HEK293 (cell line): ENCODE data around the gene SOX6.

Source experiments
- CTCF ChIA-PET: fragments of 350-600 bp; formaldehyde crosslinking; extraction: SDS; loops from one replicate; lab custom pipeline; 2021; ENCODE audit warnings: antibody characterized with exemption; lab: Yijun Ruan, JAX
- POLR2A ChIA-PET: fragments of 300-600 bp; formaldehyde crosslinking; extraction: SDS; loops from one replicate; lab custom pipeline; 2020; ENCODE audit warnings: antibody characterized with exemption, inconsistent platforms; lab: Yijun Ruan, JAX
- H3K27ac ChIP-seq: fragments of 200-500 bp; sonication (Bioruptor generic); 2 replicates; pipeline ENCODE4 v1.5.1; 2014; ENCODE audit warnings: low read depth, low read length, control low read depth, inconsistent platforms; ENCODE audit errors: extremely low read depth
- H3K36me3 ChIP-seq, 2 experiments: fragments of 200-500 bp in 1 of 2; sonication (Bioruptor generic) in 1 of 2; 1 replicate in 1 of 2; 2 replicates in 1 of 2; pipeline ENCODE4 v1.5.1; 2014 to 2017; ENCODE audit warnings: inconsistent platforms in 2 of 2, low read length in 2 of 2; ENCODE audit not compliant: control insufficient read depth in 2 of 2, insufficient read depth in 1 of 2
- H3K4me1 ChIP-seq: fragments of 200-500 bp; sonication (Bioruptor generic); 2 replicates; pipeline ENCODE4 v1.5.1; 2014; ENCODE audit warnings: mild to moderate bottlenecking, low read length, inconsistent platforms; ENCODE audit not compliant: control insufficient read depth, insufficient read depth
- H3K4me3 ChIP-seq: 2 replicates; pipeline ENCODE4 v1.5.1; 2011; ENCODE audit warnings: low read depth, mild to moderate bottlenecking, control low read depth, low read length, moderate library complexity
- H3K9me3 ChIP-seq: fragments of 200-500 bp; sonication (Bioruptor generic); 2 replicates; pipeline ENCODE4 v1.5.1; 2014; ENCODE audit warnings: low read depth, low read length, inconsistent platforms; ENCODE audit not compliant: control insufficient read depth, insufficient read depth
- EGR2 ChIP-seq: fragments of 450-650 bp; formaldehyde crosslinking; IDR thresholded peaks from 2 replicates; pipeline ENCODE4 v1.5.1; 2016; ENCODE audit warnings: low read depth, missing biosample characterization, missing genetic modification characterization
- GFI1B ChIP-seq: fragments of 450-650 bp; formaldehyde crosslinking; IDR thresholded peaks from 2 replicates; pipeline ENCODE4 v1.5.1; 2016; ENCODE audit warnings: missing biosample characterization, missing genetic modification characterization
- GLIS1 ChIP-seq: fragments of 450-650 bp; formaldehyde crosslinking; IDR thresholded peaks from 2 replicates; pipeline ENCODE4 v1.5.1; 2016; ENCODE audit warnings: missing biosample characterization, missing genetic modification characterization
- HOXA7 ChIP-seq: sonication (generic); formaldehyde crosslinking; IDR thresholded peaks from 2 replicates; pipeline ENCODE4 v1.8.1; 2022; ENCODE audit warnings: missing genetic modification reagents, borderline replicate concordance
- KLF1 ChIP-seq: fragments of 450-650 bp; formaldehyde crosslinking; IDR thresholded peaks from 2 replicates; pipeline ENCODE4 v1.5.1; 2016; ENCODE audit warnings: missing biosample characterization, missing genetic modification characterization
- KLF10 ChIP-seq: fragments of 450-650 bp; IDR thresholded peaks from 2 replicates; pipeline ENCODE4 v1.5.1; 2018; ENCODE audit warnings: missing biosample characterization, mild to moderate bottlenecking, missing genetic modification characterization
- MZF1 ChIP-seq: fragments of 450-650 bp; formaldehyde crosslinking; IDR thresholded peaks from 2 replicates; pipeline ENCODE4 v1.5.1; 2017; ENCODE audit warnings: missing biosample characterization, missing genetic modification characterization, borderline replicate concordance
- ZFHX2 ChIP-seq: fragments of 450-650 bp; formaldehyde crosslinking; conservative IDR thresholded peaks from 2 replicates; pipeline ENCODE4 v1.5.1; 2016; ENCODE audit warnings: missing biosample characterization, missing genetic modification characterization
- ZNF148 ChIP-seq: fragments of 450-650 bp; formaldehyde crosslinking; IDR thresholded peaks from 2 replicates; pipeline ENCODE4 v1.5.0; 2017; ENCODE audit warnings: missing biosample characterization, missing genetic modification characterization, borderline replicate concordance
- ZNF202 ChIP-seq: fragments of 450-650 bp; formaldehyde crosslinking; IDR thresholded peaks from 2 replicates; pipeline ENCODE4 v1.5.1; 2016; ENCODE audit warnings: missing biosample characterization, missing genetic modification characterization, borderline replicate concordance
- ZNF211 ChIP-seq: fragments of 450-650 bp; formaldehyde crosslinking; IDR thresholded peaks from 2 replicates; pipeline ENCODE4 v1.5.1; 2016; ENCODE audit warnings: low read depth, missing biosample characterization, missing genetic modification characterization
- ZNF394 ChIP-seq: fragments of 450-650 bp; formaldehyde crosslinking; IDR thresholded peaks from 2 replicates; pipeline ENCODE4 v1.5.1; 2016; ENCODE audit warnings: missing biosample characterization, missing genetic modification characterization, mild to moderate bottlenecking, moderate library complexity, borderline replicate concordance
- ZNF530 ChIP-seq: fragments of 450-650 bp; formaldehyde crosslinking; IDR thresholded peaks from 2 replicates; pipeline ENCODE4 v1.5.1; 2016; ENCODE audit warnings: low read depth, missing biosample characterization, missing genetic modification characterization
- ZNF544 ChIP-seq: fragments of 450-650 bp; formaldehyde crosslinking; IDR thresholded peaks from 2 replicates; pipeline ENCODE4 v1.5.0; 2017; ENCODE audit warnings: missing biosample characterization, missing genetic modification characterization
- ZNF639 ChIP-seq: fragments of 450-650 bp; formaldehyde crosslinking; IDR thresholded peaks from 2 replicates; pipeline ENCODE4 v1.5.1; 2016; ENCODE audit warnings: missing biosample characterization, missing genetic modification characterization
- ZNF692 ChIP-seq: fragments of 450-650 bp; formaldehyde crosslinking; IDR thresholded peaks from 2 replicates; pipeline ENCODE4 v1.5.1; 2016; ENCODE audit warnings: missing biosample characterization, missing genetic modification characterization
- ZNF792 ChIP-seq: fragments of 450-650 bp; formaldehyde crosslinking; IDR thresholded peaks from 2 replicates; pipeline ENCODE4 v1.5.1; 2016; ENCODE audit warnings: missing biosample characterization, missing genetic modification characterization
- ZNF837 ChIP-seq: fragments of 450-650 bp; formaldehyde crosslinking; IDR thresholded peaks from 2 replicates; pipeline ENCODE4 v1.5.1; 2016; ENCODE audit warnings: missing biosample characterization, missing genetic modification characterization
- TF ChIP-seq, protein P1 (sequence below): fragments of 450-650 bp; formaldehyde crosslinking; IDR thresholded peaks from 2 replicates; pipeline ENCODE4 v1.5.1; 2016; ENCODE audit warnings: missing biosample characterization, missing genetic modification characterization, borderline replicate concordance
- TF ChIP-seq, protein P2 (sequence below): fragments of 450-650 bp; formaldehyde crosslinking; IDR thresholded peaks from 2 replicates; pipeline ENCODE4 v1.5.1; 2016; ENCODE audit warnings: missing biosample characterization, missing genetic modification characterization
- TF ChIP-seq, protein P3 (sequence below): fragments of 450-650 bp; formaldehyde crosslinking; IDR thresholded peaks from 2 replicates; pipeline ENCODE4 v1.5.1; 2016; ENCODE audit warnings: missing biosample characterization, missing genetic modification characterization

Gene SOX6

GRCh38 chr11:16287630-16288280, 68.6 kb downstream of the SOX6 start:
- CTCF ChIA-PET: interaction anchor here (0.6 kb wide), 1 partner anchor 657 kb away, joined by 4 read pairs; no protein-coding TSS in a partner anchor
- Histone ChIP-seq H3K4me3 (no peak overlapping the region), H3K9me3 (no peaks in the 10 kb centered on the region)
- TF ChIP-seq GFI1B (tag by site-specific recombination) (no peak), ZNF394 (tag by site-specific recombination) (no peak), MZF1 (no peak), EGR2 (tag by site-specific recombination) (no peak), ZFHX2 (tag by site-specific recombination) (no peak), GLIS1 (no peak), HOXA7 (CRISPR knock-in tag) (no peak)
- TF ChIP-seq, protein P1, sequence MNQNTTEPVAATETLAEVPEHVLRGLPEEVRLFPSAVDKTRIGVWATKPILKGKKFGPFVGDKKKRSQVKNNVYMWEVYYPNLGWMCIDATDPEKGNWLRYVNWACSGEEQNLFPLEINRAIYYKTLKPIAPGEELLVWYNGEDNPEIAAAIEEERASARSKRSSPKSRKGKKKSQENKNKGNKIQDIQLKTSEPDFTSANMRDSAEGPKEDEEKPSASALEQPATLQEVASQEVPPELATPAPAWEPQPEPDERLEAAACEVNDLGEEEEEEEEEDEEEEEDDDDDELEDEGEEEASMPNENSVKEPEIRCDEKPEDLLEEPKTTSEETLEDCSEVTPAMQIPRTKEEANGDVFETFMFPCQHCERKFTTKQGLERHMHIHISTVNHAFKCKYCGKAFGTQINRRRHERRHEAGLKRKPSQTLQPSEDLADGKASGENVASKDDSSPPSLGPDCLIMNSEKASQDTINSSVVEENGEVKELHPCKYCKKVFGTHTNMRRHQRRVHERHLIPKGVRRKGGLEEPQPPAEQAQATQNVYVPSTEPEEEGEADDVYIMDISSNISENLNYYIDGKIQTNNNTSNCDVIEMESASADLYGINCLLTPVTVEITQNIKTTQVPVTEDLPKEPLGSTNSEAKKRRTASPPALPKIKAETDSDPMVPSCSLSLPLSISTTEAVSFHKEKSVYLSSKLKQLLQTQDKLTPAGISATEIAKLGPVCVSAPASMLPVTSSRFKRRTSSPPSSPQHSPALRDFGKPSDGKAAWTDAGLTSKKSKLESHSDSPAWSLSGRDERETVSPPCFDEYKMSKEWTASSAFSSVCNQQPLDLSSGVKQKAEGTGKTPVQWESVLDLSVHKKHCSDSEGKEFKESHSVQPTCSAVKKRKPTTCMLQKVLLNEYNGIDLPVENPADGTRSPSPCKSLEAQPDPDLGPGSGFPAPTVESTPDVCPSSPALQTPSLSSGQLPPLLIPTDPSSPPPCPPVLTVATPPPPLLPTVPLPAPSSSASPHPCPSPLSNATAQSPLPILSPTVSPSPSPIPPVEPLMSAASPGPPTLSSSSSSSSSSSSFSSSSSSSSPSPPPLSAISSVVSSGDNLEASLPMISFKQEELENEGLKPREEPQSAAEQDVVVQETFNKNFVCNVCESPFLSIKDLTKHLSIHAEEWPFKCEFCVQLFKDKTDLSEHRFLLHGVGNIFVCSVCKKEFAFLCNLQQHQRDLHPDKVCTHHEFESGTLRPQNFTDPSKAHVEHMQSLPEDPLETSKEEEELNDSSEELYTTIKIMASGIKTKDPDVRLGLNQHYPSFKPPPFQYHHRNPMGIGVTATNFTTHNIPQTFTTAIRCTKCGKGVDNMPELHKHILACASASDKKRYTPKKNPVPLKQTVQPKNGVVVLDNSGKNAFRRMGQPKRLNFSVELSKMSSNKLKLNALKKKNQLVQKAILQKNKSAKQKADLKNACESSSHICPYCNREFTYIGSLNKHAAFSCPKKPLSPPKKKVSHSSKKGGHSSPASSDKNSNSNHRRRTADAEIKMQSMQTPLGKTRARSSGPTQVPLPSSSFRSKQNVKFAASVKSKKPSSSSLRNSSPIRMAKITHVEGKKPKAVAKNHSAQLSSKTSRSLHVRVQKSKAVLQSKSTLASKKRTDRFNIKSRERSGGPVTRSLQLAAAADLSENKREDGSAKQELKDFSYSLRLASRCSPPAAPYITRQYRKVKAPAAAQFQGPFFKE (tag by site-specific recombination): no peak
- TF ChIP-seq, all 188 proteins: peak for 0
- H3K27ac ChIP-seq: no peak overlapping the region
- POLR2A ChIA-PET: no interaction called here
- no peaks in the 10 kb centered on the region for H3K36me3 ChIP-seq
- H3K4me1 ChIP-seq: no peaks in the 10 kb centered on the region

- no peak overlapping the region for H3K4me3 ChIP-seq
- H3K27ac ChIP-seq: no peak overlapping the region
- no peaks in the 10 kb centered on the region for H3K9me3 ChIP-seq
- H3K36me3 ChIP-seq: no peaks in the 10 kb centered on the region
- CTCF ChIA-PET: no interaction called here
- POLR2A ChIA-PET: no interaction called here
- no peaks in the 10 kb centered on the region for H3K4me1 ChIP-seq
- TF ChIP-seq, protein P2, sequence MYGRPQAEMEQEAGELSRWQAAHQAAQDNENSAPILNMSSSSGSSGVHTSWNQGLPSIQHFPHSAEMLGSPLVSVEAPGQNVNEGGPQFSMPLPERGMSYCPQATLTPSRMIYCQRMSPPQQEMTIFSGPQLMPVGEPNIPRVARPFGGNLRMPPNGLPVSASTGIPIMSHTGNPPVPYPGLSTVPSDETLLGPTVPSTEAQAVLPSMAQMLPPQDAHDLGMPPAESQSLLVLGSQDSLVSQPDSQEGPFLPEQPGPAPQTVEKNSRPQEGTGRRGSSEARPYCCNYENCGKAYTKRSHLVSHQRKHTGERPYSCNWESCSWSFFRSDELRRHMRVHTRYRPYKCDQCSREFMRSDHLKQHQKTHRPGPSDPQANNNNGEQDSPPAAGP: no peak
- TF ChIP-seq KLF10 (tag by site-specific recombination): no peak
- TF ChIP-seq ZNF148 (tag by site-specific recombination): no peak
- no peak for TF ChIP-seq ZNF639
- TF ChIP-seq, protein P3, sequence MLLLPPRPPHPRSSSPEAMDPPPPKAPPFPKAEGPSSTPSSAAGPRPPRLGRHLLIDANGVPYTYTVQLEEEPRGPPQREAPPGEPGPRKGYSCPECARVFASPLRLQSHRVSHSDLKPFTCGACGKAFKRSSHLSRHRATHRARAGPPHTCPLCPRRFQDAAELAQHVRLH (tag by site-specific recombination): no peak
- TF ChIP-seq ZNF530 (tag by site-specific recombination): no peak
- TF ChIP-seq ZNF202 (tag by site-specific recombination): no peak
- no peak for TF ChIP-seq ZNF211 (tag by site-specific recombination)
- no peak for TF ChIP-seq ZNF792 (tag by site-specific recombination)
- TF ChIP-seq EGR2 (tag by site-specific recombination): no peak
- TF ChIP-seq ZNF692 (tag by site-specific recombination): no peak
- TF ChIP-seq ZNF837 (tag by site-specific recombination): no peak
- no peak for TF ChIP-seq KLF1
- no peak for TF ChIP-seq ZNF544
Observed at GRCh38 chr11:16286095-16286494, 70.3 kb downstream of the SOX6 start.
